A549 treated with dexamethasone at 1 μM for 4 hours (cell line): ENCODE data around the gene SCN2B. TPM values are rescaled to one million over a fixed set of nuclear protein-coding genes. Genes with fewer than 3 reads are reported as not detected.

ENCODE experiments used
- total RNA-seq: library from RNA; stranded (reverse); fragments of 200-300 nt; extraction: Qiagen RNA extraction; gene quantifications from 5 replicates; pipeline ENCODE4 v1.2.3, GENCODE V29; 2022

The SCN2B gene, protein sequence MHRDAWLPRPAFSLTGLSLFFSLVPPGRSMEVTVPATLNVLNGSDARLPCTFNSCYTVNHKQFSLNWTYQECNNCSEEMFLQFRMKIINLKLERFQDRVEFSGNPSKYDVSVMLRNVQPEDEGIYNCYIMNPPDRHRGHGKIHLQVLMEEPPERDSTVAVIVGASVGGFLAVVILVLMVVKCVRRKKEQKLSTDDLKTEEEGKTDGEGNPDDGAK
- total RNA-seq: not detected in 5 replicates

GRCh38 chr11:118175993-118176777 lies at the start of gene SCN2B:
Gene SCN2B, minus strand, starts transcription at chr11:118176639. Its CDS starts 208 bp downstream, at chr11:118176431.

DNA sequence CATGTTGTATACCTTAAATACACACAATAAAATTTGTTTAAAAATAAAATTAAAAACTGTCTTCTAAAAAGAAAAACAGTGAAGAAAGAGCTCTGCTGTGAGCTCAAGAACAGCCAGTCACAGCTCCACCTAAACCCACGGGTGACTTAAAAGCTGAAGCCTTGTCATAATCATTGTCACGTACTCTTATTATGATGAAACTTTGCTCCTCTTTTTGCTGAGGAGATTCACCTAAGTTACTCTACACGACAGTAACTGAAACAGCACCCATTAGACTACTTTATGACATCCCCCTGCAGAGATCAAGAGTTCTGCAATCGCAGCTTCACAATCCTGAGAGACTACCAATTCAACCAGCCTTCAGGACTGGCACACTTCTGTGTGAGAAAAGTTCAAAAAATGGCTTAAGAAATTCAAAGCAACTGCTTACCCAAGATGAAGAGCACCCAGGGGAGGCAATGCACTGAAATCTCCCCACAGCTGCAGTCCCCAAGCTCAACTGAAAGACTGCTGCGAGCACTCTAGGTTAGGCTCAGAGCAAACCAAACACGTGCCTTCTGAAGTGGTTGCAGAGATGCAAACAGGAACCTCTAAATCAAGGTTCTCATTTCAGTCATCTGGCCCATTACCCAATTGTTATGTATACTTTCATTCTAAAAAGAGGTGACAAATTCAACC lies 48.2 kb upstream of the SCN2B start, which contains the start of gene JAML:
Gene JAML, minus strand, starts transcription at position 501 of the 678 bp plus-strand sequence. CDS start 10,145 bp downstream, outside the sequence.

DNA sequence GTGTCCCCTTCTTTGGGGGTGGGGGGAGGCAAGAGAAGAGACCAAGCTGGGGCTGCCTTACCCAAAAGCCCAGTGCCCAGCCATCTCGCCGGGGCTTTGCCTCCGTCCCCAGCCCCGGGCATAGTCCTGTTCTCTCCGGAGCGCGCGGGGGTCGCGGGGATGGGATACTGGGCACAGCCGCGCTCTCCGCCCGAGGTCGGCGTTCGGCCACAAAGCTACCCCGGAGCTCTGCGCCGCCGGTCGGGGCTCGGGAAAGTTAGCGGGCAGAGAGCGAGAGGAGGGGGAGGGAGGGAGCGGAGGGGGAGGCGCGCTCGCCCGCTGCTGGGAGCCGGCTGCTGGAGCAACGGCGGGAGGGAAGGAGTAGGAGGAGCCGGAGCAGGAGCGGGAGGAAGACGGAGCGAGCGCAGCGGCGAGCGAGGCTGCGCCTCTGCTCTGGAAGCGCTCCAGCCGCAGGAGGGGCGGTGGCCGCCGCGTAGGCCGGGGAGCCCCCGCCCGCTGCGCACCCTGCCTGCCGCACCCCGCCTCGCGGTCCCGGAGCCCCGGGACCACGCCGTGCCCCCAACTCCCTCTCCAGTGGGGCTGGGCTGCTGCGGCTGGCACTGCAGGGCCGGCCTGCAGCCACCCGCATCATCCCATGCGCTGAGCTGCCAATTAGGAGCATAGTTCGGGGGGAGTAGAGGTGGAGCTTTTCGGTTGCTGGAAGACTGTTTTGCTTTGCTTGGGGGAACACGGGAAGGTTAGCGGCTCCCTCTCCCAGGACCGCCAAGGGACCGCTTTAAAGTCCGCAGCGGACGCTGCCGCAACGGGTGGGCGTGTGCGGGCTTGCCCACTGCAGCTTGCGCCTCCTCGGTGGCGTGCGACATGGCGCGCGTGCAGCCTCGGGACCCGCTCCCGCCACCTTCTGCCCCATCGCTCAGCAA lies 23.6 kb downstream of the SCN2B start, which contains the start of gene SCN4B:
Gene SCN4B, minus strand, starts transcription at position 272 of the 920 bp plus-strand sequence. Its CDS starts 150 bp downstream, at position 122.

Other genes starting within 250 kb of the SCN2B start
- not detected in 5 replicates for gene TMPRSS13, start 247.2 kb downstream of the SCN2B start, total RNA-seq
- 0.03 to 0.14 TPM (median 0.11 TPM) in 4 of 5 replicates, not detected in the other for gene IL10RA, start 190.2 kb downstream of the SCN2B start, total RNA-seq
- 0.07 TPM in 1 of 5 replicates, not detected in the others for gene TMPRSS4, start 99.6 kb downstream of the SCN2B start, total RNA-seq
- not detected in 5 replicates for gene SMIM35, start 89.7 kb downstream of the SCN2B start, total RNA-seq
- gene SCN4B, start 23.8 kb downstream of the SCN2B start, total RNA-seq: 0.02 to 0.08 TPM (median 0.05 TPM) in 4 of 5 replicates, not detected in the other
- not detected in 5 replicates for gene JAML, start 48.4 kb upstream of the SCN2B start, total RNA-seq
- 0.28 to 0.52 TPM (median 0.45 TPM) in 5 replicates for gene MPZL3, start 75.7 kb upstream of the SCN2B start, total RNA-seq
- gene MPZL2, start 87.7 kb upstream of the SCN2B start, total RNA-seq: 0.06 TPM in 1 of 5 replicates, not detected in the others
- not detected in 5 replicates for gene CD3E, start 128.1 kb upstream of the SCN2B start, total RNA-seq
- gene CD3D, start 166.1 kb upstream of the SCN2B start, total RNA-seq: not detected in 5 replicates
- not detected in 5 replicates for gene CD3G, start 167.7 kb upstream of the SCN2B start, total RNA-seq
- gene UBE4A, start 183.0 kb upstream of the SCN2B start, total RNA-seq: 9.3 to 13.2 TPM (median 11.6 TPM) in 5 replicates
- 162 to 203 TPM (median 174 TPM) in 5 replicates for gene ATP5MG, start 225.0 kb upstream of the SCN2B start, total RNA-seq